Erythroblast (primary cell): ENCODE measurements around the gene FCF1.

Source experiments
- DNase-seq, 2 experiments: peaks; one replicate each; lab custom pipeline; 2025; lab: John Stamatoyannopoulos, UW
- GATA1 ChIP-seq: IDR thresholded peaks from 2 replicates; pipeline ENCODE4 v1.6.1; 2011; ENCODE audit warnings: low read depth, mild to moderate bottlenecking, control low read depth, low read length, moderate library complexity
- POLR2A ChIP-seq: IDR thresholded peaks from 2 replicates; pipeline ENCODE4 v1.6.1; 2011; ENCODE audit warnings: mild to moderate bottlenecking, low read length

Gene FCF1

GRCh38 chr14:74685056-74685455 lies 27.9 kb upstream of the FCF1 start:
- no peak for DNase-seq
- TF ChIP-seq GATA1 (no peak), POLR2A (no peak)

- TF ChIP-seq GATA1 (no peak), POLR2A (no peak)
- peak; percentile 55 to 90 for DNase-seq
Observed at GRCh38 chr14:74685921-74686678, 26.8 kb upstream of the FCF1 start.

GRCh38 chr14:74691456-74691855 lies 21.5 kb upstream of the FCF1 start:
- DNase-seq = no peak
- no peak for TF ChIP-seq POLR2A
- TF ChIP-seq GATA1 = no peak

- no peak for TF ChIP-seq POLR2A
- no peak for TF ChIP-seq GATA1
- DNase-seq = no peak
Observed at GRCh38 chr14:74693191-74693590, 19.8 kb upstream of the FCF1 start.

- no peak for TF ChIP-seq GATA1
- no peak for DNase-seq
Observed at GRCh38 chr14:74695406-74695805, 17.5 kb upstream of the FCF1 start.

GRCh38 chr14:74697011-74697410 lies 15.9 kb upstream of the FCF1 start:
- DNase-seq = no peak
- TF ChIP-seq GATA1 = no peak
- TF ChIP-seq POLR2A = no peak

GRCh38 chr14:74697543-74697942 lies 15.4 kb upstream of the FCF1 start:
- DNase-seq = no peak
- TF ChIP-seq GATA1 (no peak), POLR2A (no peak)

GRCh38 chr14:74697976-74698375 lies 15.0 kb upstream of the FCF1 start:
- TF ChIP-seq GATA1 = no peak
- no peak for TF ChIP-seq POLR2A
- DNase-seq = no peak

- no peak for TF ChIP-seq POLR2A
- TF ChIP-seq GATA1 = no peak
Observed at GRCh38 chr14:74698465-74698864, 14.5 kb upstream of the FCF1 start.

GRCh38 chr14:74702293-74702692 lies 10.7 kb upstream of the FCF1 start:
- TF ChIP-seq POLR2A (no peak), GATA1 (no peak)
- peak; percentile 12 to 29 for DNase-seq

More at GRCh38 chr14:74698465-74698864, 14.5 kb upstream of the FCF1 start:
- DNase-seq = no peak

GRCh38 chr14:74703043-74703442 lies 9.9 kb upstream of the FCF1 start:
- DNase-seq = no peak
- no peak for TF ChIP-seq POLR2A
- TF ChIP-seq GATA1 = no peak

- no peak for TF ChIP-seq GATA1
- TF ChIP-seq POLR2A = no peak
- no peak for DNase-seq
Observed at GRCh38 chr14:74704656-74705055, 8.3 kb upstream of the FCF1 start.

GRCh38 chr14:74705613-74706500 lies 7.1 kb upstream of the FCF1 start:
- TF ChIP-seq POLR2A = no peak
- DNase-seq = no peak

- no peak for TF ChIP-seq GATA1
- no peak for TF ChIP-seq POLR2A
- DNase-seq = peak; percentile 85 to 95
Observed at GRCh38 chr14:74710480-74710879, 2.5 kb upstream of the FCF1 start.

- TF ChIP-seq GATA1 = no peak
- no peak for TF ChIP-seq POLR2A
Observed at GRCh38 chr14:74711651-74712050, 1.3 kb upstream of the FCF1 start.

More at GRCh38 chr14:74711651-74712050, 1.3 kb upstream of the FCF1 start:
- no peak for DNase-seq
